GM12878 (cell line): ENCODE data around the gene LDLRAD4. TPM values are rescaled to one million over a fixed set of nuclear protein-coding genes. Genes with fewer than 3 reads are reported as not detected.

Experiments used
- ATAC-seq: fragments of 200-7000 bp; cut with Tn5 transposase; 3 replicates; pipeline ENCODE4 v1.9.1; 2020; ENCODE audit warnings: mild to moderate bottlenecking, moderate library complexity
- BruUV-seq: library from RNA; stranded (reverse); fragments of 400-500 nt; replicated peaks from 2 replicates; lab custom pipeline; 2021; lab: Mats Ljungman, UMichigan
- CTCF ChIA-PET: fragments of 300-600 bp; sonication (Branson Sonifier 250); formaldehyde crosslinking; extraction: SDS; loops from one replicate; lab custom pipeline; 2021; ENCODE audit warnings: inconsistent platforms; lab: Yijun Ruan, JAX
- POLR2A ChIA-PET: fragments of 350-600 bp; formaldehyde crosslinking; extraction: SDS; loops from one replicate; lab custom pipeline; 2021; ENCODE audit warnings: inconsistent platforms; lab: Charles Lee
- RAD21 ChIA-PET: fragments of 300-600 bp; sonication (Branson Sonifier 250); formaldehyde crosslinking; loops from one replicate; lab custom pipeline; 2023; ENCODE audit warnings: antibody characterized with exemption; ENCODE audit not compliant: unreplicated experiment; lab: Charles Lee
- SMC1A ChIA-PET: fragments of 300-600 bp; sonication (Branson Sonifier 250); formaldehyde crosslinking; loops from one replicate; lab custom pipeline; 2023; ENCODE audit not compliant: unreplicated experiment, uncharacterized antibody; lab: Charles Lee
- DNase-seq: peaks from one replicate; pipeline ENCODE4 v3.0.0-alpha.2; 2011; ENCODE audit warnings: low read depth, low spot score
- FAIRE-seq: peaks from 3 replicates; lab custom pipeline; 2011; peaks lifted over from hg19 to GRCh38; lab: Jason Lieb, UNC
- H2AFZ ChIP-seq: 2 replicates; pipeline ENCODE4 v1.6.0; 2011; ENCODE audit warnings: low read depth, low read length, control low read depth; ENCODE audit not compliant: control insufficient read depth
- H3K27ac ChIP-seq: 2 replicates; pipeline ENCODE4 v1.5.1; 2011; ENCODE audit warnings: control low read depth; ENCODE audit not compliant: control insufficient read depth, insufficient read depth
- H3K27me3 ChIP-seq, 2 experiments: replicated peaks in 1 of 2; 2 replicates each; pipeline versions ENCODE4 v1.6.0 to v1.6.1; 2011; ENCODE audit warnings: low read length in 1 of 2; ENCODE audit not compliant: control insufficient read depth in 2 of 2, insufficient read depth in 2 of 2
- H3K36me3 ChIP-seq, 2 experiments: 2 replicates each; pipeline ENCODE4 v1.5.1; 2011; ENCODE audit warnings: low read length in 1 of 2; ENCODE audit not compliant: control insufficient read depth in 2 of 2, insufficient read depth in 2 of 2
- H3K4me1 ChIP-seq: 2 replicates; pipeline ENCODE4 v1.6.1; 2011; ENCODE audit warnings: mild to moderate bottlenecking, low read length, moderate library complexity, mixed read lengths; ENCODE audit not compliant: control insufficient read depth, insufficient read depth
- H3K4me2 ChIP-seq: 2 replicates; pipeline ENCODE4 v1.6.0; 2011; ENCODE audit warnings: control low read depth; ENCODE audit not compliant: control insufficient read depth, insufficient read depth
- H3K4me3 ChIP-seq: fragments of 200-600 bp; sonication (generic); 2 replicates; pipeline ENCODE4 v1.5.1; 2016
- H3K79me2 ChIP-seq: 2 replicates; pipeline ENCODE4 v1.6.0; 2011; ENCODE audit warnings: low read length; ENCODE audit not compliant: control insufficient read depth, insufficient read depth
- H3K9ac ChIP-seq: 2 replicates; pipeline ENCODE4 v1.8.0; 2011; ENCODE audit warnings: low read length, control low read depth, mixed read lengths; ENCODE audit not compliant: control insufficient read depth, insufficient read depth
- H3K9me3 ChIP-seq: replicated peaks from 3 replicates; pipeline ENCODE4 v1.5.1; 2011; ENCODE audit warnings: mild to moderate bottlenecking, low read length; ENCODE audit not compliant: control insufficient read depth, insufficient read depth
- H4K20me1 ChIP-seq: 2 replicates; pipeline ENCODE4 v1.6.0; 2011; ENCODE audit not compliant: control insufficient read depth, insufficient read depth
- DPF2 ChIP-seq: fragments of 450-650 bp; IDR thresholded peaks from 2 replicates; pipeline ENCODE4 v1.6.1; 2017; ENCODE audit warnings: mild to moderate bottlenecking
- NFYA ChIP-seq: IDR thresholded peaks from 2 replicates; pipeline ENCODE4 v1.6.1; 2011; ENCODE audit warnings: low read depth, mild to moderate bottlenecking, low read length, improper control_type of control experiment, borderline replicate concordance
- STAT1 ChIP-seq: fragments of 450-650 bp; conservative IDR thresholded peaks from 2 replicates; pipeline ENCODE4 v1.6.1; 2014; ENCODE audit warnings: antibody characterized with exemption, mild to moderate bottlenecking
- TCF3 ChIP-seq: IDR thresholded peaks from 2 replicates; pipeline ENCODE4 v1.6.1; 2012; ENCODE audit warnings: low read depth, mild to moderate bottlenecking, low read length, borderline replicate concordance; ENCODE audit not compliant: insufficient read depth
- ZNF217 ChIP-seq: fragments of 450-650 bp; IDR thresholded peaks from 2 replicates; pipeline ENCODE4 v1.6.1; 2017; ENCODE audit warnings: antibody characterized with exemption, mild to moderate bottlenecking
- WGBS: methylation state at CpG from one replicate; pipeline ENCODE4 v1.1.6; 2016; ENCODE audit warnings: low lambda C conversion rate; ENCODE audit not compliant: insufficient replicate concordance, insufficient coverage; ENCODE audit errors: missing lambda C conversion rate; 5-methylcytosine and 5-hydroxymethylcytosine counted together
- in situ Hi-C: fragments of 300-500 bp; cut with MboI; formaldehyde crosslinking; loops from 9 replicates; pipeline ENCODE4 v1.14.3; 2018; ENCODE audit warnings: mixed read lengths
- intact Hi-C: fragments of 100-400 bp; cut with micrococcal nuclease; formaldehyde crosslinking; loops from one replicate; pipeline ENCODE4 v1.14.2; 2022; ENCODE audit not compliant: unreplicated experiment
- polyA plus RNA-seq, 11 experiments: library from polyadenylated mRNA; depleted of rRNA in 4 of 11; unstranded in 6 of 11; stranded (reverse) in 5 of 11; fragments of >200 nt; fragmentation: Nextera tagmentation in 4 of 11; fragmentation: Illumina TruSeq in 1 of 11; extraction: Ambion mirVana in 4 of 11; extraction: Trizol in 1 of 11; gene quantifications; 1 replicate in 1 of 11; 2 replicates in 10 of 11; pipeline versions ENCODE4 v1.2.1 to v1.2.3, GENCODE V29; 2011 to 2016; ENCODE audit warnings: inconsistent platforms in 2 of 11, missing spikeins in 2 of 11, low read depth in 1 of 11
- total RNA-seq, 4 experiments: library from RNA; depleted of rRNA in 3 of 4; stranded (reverse); fragments of >200 nt in 3 of 4; fragmentation: Illumina TruSeq in 1 of 4; extraction: Trizol in 1 of 4; gene quantifications; 2 replicates each; pipeline versions ENCODE4 v1.2.1 to v1.2.3, GENCODE V29; 2013 to 2021
- TF ChIP-seq, protein P1 (sequence below): fragments of 150-350 bp; IDR thresholded peaks from 2 replicates; pipeline ENCODE4 v1.6.1; 2016; ENCODE audit warnings: low read depth, low read length

LDLRAD4 gene
- total and polyA plus RNA-seq, 10 of the 15 experiments (the other 5 are each of a cell fraction or from before 2014, with no cell fraction given), result 2.7 to 16.8 (median 11.2) TPM

DNA sequence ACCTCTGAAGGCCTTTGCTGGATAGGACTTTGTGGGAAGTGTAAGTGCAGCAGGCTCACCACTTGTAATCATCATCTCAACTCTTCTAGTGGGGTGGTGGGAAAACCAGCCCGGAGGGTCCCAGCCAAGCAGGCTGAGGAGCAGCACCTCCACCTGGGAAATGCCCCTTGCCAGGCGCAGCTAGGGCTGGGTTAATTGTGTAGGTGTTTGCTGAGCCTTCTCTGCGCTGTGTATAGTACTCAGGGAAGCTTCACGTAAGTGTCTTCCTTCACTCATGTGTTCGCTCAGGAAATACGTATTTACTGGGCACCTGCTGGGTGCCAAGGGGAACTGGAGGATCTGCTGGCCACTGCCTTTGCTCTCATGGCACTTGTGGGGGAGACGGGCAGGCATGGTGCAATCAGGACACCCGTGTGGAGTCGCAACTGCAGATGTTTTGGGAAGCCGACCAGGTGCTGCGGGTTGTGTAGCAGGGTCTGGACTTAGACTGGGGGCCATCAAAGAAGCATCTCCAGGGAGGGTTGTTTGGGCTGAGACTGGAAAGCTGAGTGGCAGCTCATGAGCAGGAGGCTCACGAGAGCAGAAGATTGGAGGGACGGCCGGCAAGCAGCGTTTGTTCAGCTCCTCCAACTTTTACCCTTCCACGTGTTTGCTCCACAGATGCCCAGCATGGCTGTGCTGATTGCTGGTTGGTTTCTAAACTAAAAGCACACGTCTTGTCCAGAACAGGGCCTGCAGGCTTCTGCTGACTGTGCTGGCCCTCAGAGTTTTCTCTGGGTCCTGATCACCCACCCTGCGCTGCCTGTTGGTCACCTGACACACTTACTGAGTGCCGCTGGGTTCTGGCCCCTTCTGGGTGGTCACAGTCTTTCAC, 164.6 kb downstream of the LDLRAD4 start:
- no peak overlapping the region for H3K27ac ChIP-seq
- H3K9ac ChIP-seq, result no peak overlapping the region
- in situ Hi-C loops, result no loop called here
- no peak overlapping the region for H3K4me3 ChIP-seq
- TF ChIP-seq STAT1, result no peak
- no peak for TF ChIP-seq ZNF217
- TF ChIP-seq DPF2, result no peak
- no peak for TF ChIP-seq NFYA
- TF ChIP-seq, protein P1, sequence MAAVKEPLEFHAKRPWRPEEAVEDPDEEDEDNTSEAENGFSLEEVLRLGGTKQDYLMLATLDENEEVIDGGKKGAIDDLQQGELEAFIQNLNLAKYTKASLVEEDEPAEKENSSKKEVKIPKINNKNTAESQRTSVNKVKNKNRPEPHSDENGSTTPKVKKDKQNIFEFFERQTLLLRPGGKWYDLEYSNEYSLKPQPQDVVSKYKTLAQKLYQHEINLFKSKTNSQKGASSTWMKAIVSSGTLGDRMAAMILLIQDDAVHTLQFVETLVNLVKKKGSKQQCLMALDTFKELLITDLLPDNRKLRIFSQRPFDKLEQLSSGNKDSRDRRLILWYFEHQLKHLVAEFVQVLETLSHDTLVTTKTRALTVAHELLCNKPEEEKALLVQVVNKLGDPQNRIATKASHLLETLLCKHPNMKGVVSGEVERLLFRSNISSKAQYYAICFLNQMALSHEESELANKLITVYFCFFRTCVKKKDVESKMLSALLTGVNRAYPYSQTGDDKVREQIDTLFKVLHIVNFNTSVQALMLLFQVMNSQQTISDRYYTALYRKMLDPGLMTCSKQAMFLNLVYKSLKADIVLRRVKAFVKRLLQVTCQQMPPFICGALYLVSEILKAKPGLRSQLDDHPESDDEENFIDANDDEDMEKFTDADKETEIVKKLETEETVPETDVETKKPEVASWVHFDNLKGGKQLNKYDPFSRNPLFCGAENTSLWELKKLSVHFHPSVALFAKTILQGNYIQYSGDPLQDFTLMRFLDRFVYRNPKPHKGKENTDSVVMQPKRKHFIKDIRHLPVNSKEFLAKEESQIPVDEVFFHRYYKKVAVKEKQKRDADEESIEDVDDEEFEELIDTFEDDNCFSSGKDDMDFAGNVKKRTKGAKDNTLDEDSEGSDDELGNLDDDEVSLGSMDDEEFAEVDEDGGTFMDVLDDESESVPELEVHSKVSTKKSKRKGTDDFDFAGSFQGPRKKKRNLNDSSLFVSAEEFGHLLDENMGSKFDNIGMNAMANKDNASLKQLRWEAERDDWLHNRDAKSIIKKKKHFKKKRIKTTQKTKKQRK, result no peak
- TF ChIP-seq TCF3, result no peak
- no peak for DNase-seq
- no peaks in the 10 kb centered on the region for H3K36me3 ChIP-seq
- no peak for FAIRE-seq
- no peaks in the 10 kb centered on the region; a peak in 1 of 4 replicates for H3K27me3 ChIP-seq
- no peak overlapping the region for H2AFZ ChIP-seq
- no peaks in the 10 kb centered on the region for H3K9me3 ChIP-seq
- H3K4me2 ChIP-seq, result no peak overlapping the region
- no peak for ATAC-seq
- H3K4me1 ChIP-seq, result no peaks in the 10 kb centered on the region
- ChIA-PET RAD21 (no interaction called here), SMC1A (no interaction called here), CTCF (interaction anchor here (1.1 kb wide), 1 partner anchor 169 kb away, joined by 3 read pairs; no protein-coding TSS in a partner anchor), POLR2A (no interaction called here)
- no peaks in the 10 kb centered on the region for H4K20me1 ChIP-seq
- WGBS, result 66% methylated on average over 19 of the region's 19 CpGs
- BruUV-seq, result no TSS peak
- no peaks in the 10 kb centered on the region for H3K79me2 ChIP-seq
- intact Hi-C loops, result loop anchor here (10.0 kb wide), 1 partner anchor 58 kb away; no protein-coding TSS in a partner anchor
